IPS DF 6.9 (cell line): Measurements from ENCODE around the gene GET4.

Experiments used
- DNase-seq: peaks from one replicate; pipeline ENCODE4 v3.0.0-alpha.2; 2013; ENCODE audit warnings: low read depth, low spot score
- H3K27ac ChIP-seq: one replicate; pipeline ENCODE4 v1.5.1; 2013; ENCODE audit warnings: low read length, control low read depth
- H3K27me3 ChIP-seq: 2 replicates; pipeline ENCODE4 v1.6.1; 2013; ENCODE audit warnings: mild to moderate bottlenecking, low read length; ENCODE audit not compliant: control insufficient read depth, insufficient read depth
- H3K36me3 ChIP-seq: 2 replicates; pipeline ENCODE4 v1.6.1; 2013; ENCODE audit warnings: low read length; ENCODE audit not compliant: control insufficient read depth, insufficient read depth
- H3K4me1 ChIP-seq: 2 replicates; pipeline ENCODE4 v1.6.1; 2013; ENCODE audit warnings: low read length; ENCODE audit not compliant: control insufficient read depth, insufficient read depth
- H3K4me3 ChIP-seq: 2 replicates; pipeline ENCODE4 v1.5.1; 2013; ENCODE audit warnings: mild to moderate bottlenecking, low read length
- H3K9me3 ChIP-seq: 2 replicates; pipeline ENCODE4 v1.6.1; 2013; ENCODE audit warnings: low read length, inconsistent platforms; ENCODE audit not compliant: control insufficient read depth, insufficient read depth
- WGBS: extraction: QIAGEN DNeasy Blood & Tissue Kit; methylation state at CpG from one replicate; pipeline ENCODE4 v1.1.7; 2013; ENCODE audit warnings: mixed read lengths, missing lambda C conversion rate; ENCODE audit not compliant: insufficient read length, insufficient coverage; 5-methylcytosine and 5-hydroxymethylcytosine counted together

Gene GET4

DNA sequence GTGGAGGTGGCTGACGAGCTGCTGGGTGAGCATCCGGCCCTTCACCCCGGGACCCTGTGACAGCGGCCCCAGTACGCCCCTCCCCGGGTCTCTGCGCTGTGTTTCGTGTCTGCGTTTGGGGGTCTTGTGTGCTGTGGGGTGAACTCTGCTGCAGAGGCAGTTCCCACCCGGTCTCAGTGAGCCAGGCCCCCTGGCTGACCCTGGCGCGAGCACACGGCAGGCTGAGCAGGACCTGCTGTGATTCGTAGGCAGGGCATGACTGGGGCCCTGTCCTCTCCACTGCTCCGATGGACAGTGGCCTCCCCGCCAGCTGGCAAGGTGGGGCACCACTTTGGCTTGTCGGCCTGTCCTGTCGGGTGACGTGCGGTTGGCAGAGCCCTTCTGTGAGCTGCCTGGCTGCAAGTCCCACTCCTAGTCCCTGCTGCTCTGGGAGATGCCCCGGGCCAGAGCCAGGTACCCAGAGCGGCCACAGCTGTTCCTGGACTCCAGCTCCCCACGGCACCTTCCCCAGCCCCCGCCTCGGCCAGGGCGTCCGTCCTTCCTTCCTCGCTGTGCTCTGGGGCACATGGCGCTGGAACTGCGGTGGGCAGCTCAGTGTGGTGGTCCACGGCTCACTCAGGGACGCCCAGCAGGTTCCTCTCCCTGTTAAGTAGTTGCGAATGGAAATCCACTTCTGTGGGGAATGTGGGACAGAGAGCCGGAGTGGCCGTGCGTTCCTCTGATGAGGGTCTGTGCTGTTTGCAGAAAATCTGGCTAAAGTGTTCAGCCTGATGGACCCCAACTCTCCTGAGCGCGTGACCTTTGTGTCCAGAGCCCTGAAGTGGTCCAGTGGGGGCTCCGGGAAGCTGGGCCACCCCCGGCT lies 10.5 kb downstream of the GET4 start:
- DNase-seq, result no peak
- no peak overlapping the region for H3K4me3 ChIP-seq
- no CpG with 5 or more reads among the region's 40 CpGs for WGBS
- H3K36me3 ChIP-seq, result peaks cover 46% of the 10 kb centered on the region
- H3K9me3 ChIP-seq, result no peaks in the 10 kb centered on the region
- no peaks in the 10 kb centered on the region for H3K27me3 ChIP-seq
- no peak overlapping the region for H3K27ac ChIP-seq
- peaks cover 2% of the 10 kb centered on the region; the same call in 1 of the 2 replicates for H3K4me1 ChIP-seq

DNA sequence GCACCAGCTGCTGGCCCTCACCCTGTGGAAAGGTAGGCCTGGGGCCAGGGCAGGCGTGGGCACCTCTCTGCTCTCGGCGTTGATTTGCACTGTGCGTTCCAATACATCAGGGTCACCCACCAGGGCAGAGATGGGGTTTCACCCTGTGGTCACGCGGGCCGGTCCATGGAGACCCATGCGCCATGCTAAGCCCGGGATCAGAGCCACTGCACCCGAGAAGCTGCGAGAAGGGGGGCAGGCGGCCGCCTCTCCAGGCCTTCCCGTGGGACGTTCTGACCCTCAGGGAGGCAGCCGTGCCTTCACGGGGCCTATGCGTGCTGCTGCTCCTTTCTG lies 11.1 kb downstream of the GET4 start:
- Histone ChIP-seq H3K9me3 (no peaks in the 10 kb centered on the region), H3K4me1 (peaks cover 2% of the 10 kb centered on the region; the same call in 1 of the 2 replicates), H3K27me3 (no peaks in the 10 kb centered on the region), H3K27ac (no peak overlapping the region), H3K4me3 (no peak overlapping the region), H3K36me3 (peaks cover 51% of the 10 kb centered on the region)
- no CpG with 5 or more reads among the region's 18 CpGs for WGBS
- DNase-seq, result no peak

GRCh38 chr7:888081-889024 lies 12.0 kb downstream of the GET4 start:
- DNase-seq, result no peak
- WGBS, result no CpG with 5 or more reads among the region's 43 CpGs
- no peak overlapping the region for H3K27ac ChIP-seq
- peaks cover 2% of the 10 kb centered on the region; the same call in 1 of the 2 replicates for H3K4me1 ChIP-seq
- no peaks in the 10 kb centered on the region for H3K9me3 ChIP-seq
- no peaks in the 10 kb centered on the region for H3K27me3 ChIP-seq
- no peak overlapping the region for H3K4me3 ChIP-seq
- peaks cover 60% of the 10 kb centered on the region for H3K36me3 ChIP-seq

DNA sequence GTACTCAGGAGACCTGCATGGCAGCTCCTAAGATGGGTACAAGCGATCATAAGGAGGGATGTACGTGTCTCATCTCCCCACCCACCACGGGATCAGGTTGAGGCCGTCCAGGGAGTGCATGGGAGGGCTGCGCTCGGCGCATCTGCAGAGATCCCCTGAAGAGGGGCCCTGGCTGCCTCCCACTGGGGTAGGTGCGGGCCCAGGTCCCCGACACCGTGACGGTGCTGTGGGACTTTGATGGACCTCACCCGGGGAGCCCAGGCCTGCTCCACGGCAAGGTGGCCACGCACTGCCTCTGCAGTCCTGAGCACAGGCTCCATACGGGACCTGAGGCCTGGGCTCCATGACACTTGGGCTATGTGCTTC lies 12.7 kb downstream of the GET4 start:
- H3K9me3 ChIP-seq, result no peaks in the 10 kb centered on the region
- H3K4me1 ChIP-seq, result peaks cover 2% of the 10 kb centered on the region; the same call in 1 of the 2 replicates
- no peak for DNase-seq
- H3K27ac ChIP-seq, result no peak overlapping the region
- peaks cover 65% of the 10 kb centered on the region for H3K36me3 ChIP-seq
- WGBS, result no CpG with 5 or more reads among the region's 15 CpGs
- H3K27me3 ChIP-seq, result no peaks in the 10 kb centered on the region
- no peak overlapping the region for H3K4me3 ChIP-seq

DNA sequence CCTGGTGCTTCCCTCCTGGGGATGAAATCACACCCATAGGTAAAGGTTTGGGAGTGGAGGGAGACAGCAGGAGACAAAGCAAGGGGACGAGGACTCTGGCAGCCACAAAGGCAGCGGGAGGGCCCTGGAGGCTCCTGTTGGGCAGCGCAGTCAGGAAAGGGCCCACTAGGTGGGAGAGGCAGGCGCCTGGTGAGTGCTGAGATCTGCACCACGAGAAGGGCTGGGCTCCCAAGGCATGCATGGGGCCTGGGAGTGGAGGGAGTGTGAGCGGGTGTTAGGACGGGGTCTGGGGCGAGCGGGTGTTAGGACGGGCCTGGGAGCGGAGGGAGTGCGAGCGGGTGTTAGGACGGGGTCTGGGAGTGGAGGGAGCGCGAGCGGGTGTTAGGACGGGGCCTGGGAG lies 13.0 kb downstream of the GET4 start:
- peaks cover 68% of the 10 kb centered on the region for H3K36me3 ChIP-seq
- no peak overlapping the region; the same call in 1 of the 2 replicates for H3K4me3 ChIP-seq

DNA sequence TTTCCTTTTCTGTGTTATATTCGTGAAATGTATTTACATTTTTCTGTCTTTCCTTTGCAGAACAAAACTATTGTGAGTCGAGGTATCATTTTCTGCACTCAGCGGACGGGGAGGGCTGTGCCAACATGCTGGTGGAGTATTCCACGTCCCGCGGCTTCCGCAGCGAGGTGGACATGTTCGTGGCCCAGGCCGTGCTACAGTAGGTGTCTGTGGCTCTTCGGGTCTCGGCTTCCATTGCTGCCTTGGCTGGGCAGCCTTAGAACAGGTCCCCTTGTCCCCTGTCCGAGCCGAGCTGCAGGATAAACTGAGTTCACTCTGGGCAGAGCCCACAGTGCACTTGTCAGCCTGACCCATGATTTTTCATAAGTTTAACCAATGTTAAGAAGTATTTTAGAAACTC lies 14.5 kb downstream of the GET4 start:
- Histone ChIP-seq H3K27me3 (no peaks in the 10 kb centered on the region), H3K4me3 (no peak overlapping the region), H3K9me3 (no peaks in the 10 kb centered on the region), H3K27ac (no peak overlapping the region), H3K36me3 (peaks cover 77% of the 10 kb centered on the region), H3K4me1 (peaks cover 2% of the 10 kb centered on the region; the same call in 1 of the 2 replicates)
- DNase-seq, result no peak
- no CpG with 5 or more reads among the region's 15 CpGs for WGBS

More for the DNA sequence above, 13.0 kb downstream of the GET4 start:
- no peak for DNase-seq
- no peak overlapping the region for H3K27ac ChIP-seq
- no CpG with 5 or more reads among the region's 18 CpGs for WGBS
- no peaks in the 10 kb centered on the region for H3K27me3 ChIP-seq
- H3K4me1 ChIP-seq, result peaks cover 2% of the 10 kb centered on the region; the same call in 1 of the 2 replicates
- no peaks in the 10 kb centered on the region for H3K9me3 ChIP-seq

GRCh38 chr7:891291-891690 lies 14.9 kb downstream of the GET4 start:
- Histone ChIP-seq H3K27ac (no peak overlapping the region), H3K4me1 (peaks cover 2% of the 10 kb centered on the region; the same call in 1 of the 2 replicates), H3K9me3 (no peaks in the 10 kb centered on the region), H3K27me3 (no peaks in the 10 kb centered on the region), H3K4me3 (no peak overlapping the region), H3K36me3 (peaks cover 78% of the 10 kb centered on the region)
- no CpG with 5 or more reads among the region's 29 CpGs for whole genome bisulfite sequencing
- no peak for DNase-seq

DNA sequence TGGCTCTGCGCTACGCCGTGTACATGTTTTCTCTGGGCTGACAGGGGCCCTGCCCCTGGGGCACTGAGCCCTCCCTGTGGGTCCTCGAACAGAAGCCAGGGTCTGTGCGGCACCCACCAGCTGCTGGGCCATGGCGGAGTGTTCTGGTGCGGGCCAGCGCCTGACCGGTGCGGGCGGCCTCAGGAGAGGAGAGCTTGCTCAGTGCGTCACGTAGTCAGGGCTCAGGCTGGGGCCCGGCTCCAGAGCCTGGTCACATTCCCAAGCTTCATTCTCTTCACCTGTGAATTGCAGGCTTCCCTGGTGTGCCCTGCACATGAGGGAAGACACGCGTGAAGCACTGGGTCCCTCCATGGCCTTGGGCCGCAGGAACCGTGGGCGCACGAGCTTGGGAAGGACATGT lies 15.5 kb downstream of the GET4 start:
- Histone ChIP-seq H3K36me3 (peaks cover 78% of the 10 kb centered on the region), H3K9me3 (no peaks in the 10 kb centered on the region), H3K27me3 (no peaks in the 10 kb centered on the region), H3K4me3 (no peak overlapping the region), H3K4me1 (peaks cover 2% of the 10 kb centered on the region; the same call in 1 of the 2 replicates), H3K27ac (no peak overlapping the region)
- WGBS, result no CpG with 5 or more reads among the region's 20 CpGs
- DNase-seq, result no peak

GRCh38 chr7:892648-893593 lies 16.6 kb downstream of the GET4 start:
- Histone ChIP-seq H3K4me1 (peaks cover 2% of the 10 kb centered on the region; the same call in 1 of the 2 replicates), H3K36me3 (peaks cover 72% of the 10 kb centered on the region), H3K27me3 (no peaks in the 10 kb centered on the region), H3K9me3 (no peaks in the 10 kb centered on the region), H3K4me3 (no peak overlapping the region), H3K27ac (no peak overlapping the region)
- WGBS, result 100% methylated on average over 14 of the region's 48 CpGs
- no peak for DNase-seq
